HepG2 (cell line): ENCODE measurements around the gene KRT4. TPM values are rescaled to one million over a fixed set of nuclear protein-coding genes. Genes with fewer than 3 reads are reported as not detected.

Experiments used
- ATAC-seq: fragments of 200-7000 bp; cut with Tn5 transposase; 3 replicates; pipeline ENCODE4 v1.9.1; 2020; ENCODE audit warnings: mild to moderate bottlenecking, moderate library complexity
- BruUV-seq: library from RNA; stranded (reverse); fragments of 400-500 nt; replicated peaks from 2 replicates; lab custom pipeline; 2021; lab: Mats Ljungman, UMichigan
- CTCF ChIA-PET: fragments of 300-600 bp; formaldehyde crosslinking; extraction: SDS; loops from one replicate; lab custom pipeline; 2021; ENCODE audit warnings: low total read pairs, inconsistent platforms, low intra/inter-chr PET ratio; lab: Yijun Ruan, JAX
- POLR2A ChIA-PET: fragments of 350-600 bp; sonication (Branson Sonifier 250); formaldehyde crosslinking; loops from one replicate; lab custom pipeline; 2020; ENCODE audit warnings: antibody characterized with exemption, inconsistent platforms; lab: Yijun Ruan, JAX
- DNase-seq: peaks from one replicate; pipeline ENCODE4 v3.0.0-alpha.2; 2015; ENCODE audit warnings: low spot score
- FAIRE-seq: peaks from 3 replicates; lab custom pipeline; 2011; peaks lifted over from hg19 to GRCh38; lab: Jason Lieb, UNC
- H2AFZ ChIP-seq: one replicate; pipeline ENCODE4 v1.6.1; 2011; ENCODE audit warnings: low read length, inconsistent platforms
- H3K27ac ChIP-seq: fragments of 300-600 bp; 3 replicates; pipeline ENCODE4 v1.8.0; 2011; ENCODE audit warnings: mixed run types, mild to moderate bottlenecking, mixed read lengths, low read length, inconsistent platforms; ENCODE audit not compliant: insufficient read depth; ENCODE audit errors: extremely low read length
- H3K27me3 ChIP-seq, 2 experiments: fragments of 200-600 bp in 1 of 2; 2 replicates in 1 of 2; 3 replicates in 1 of 2; pipeline versions ENCODE4 v1.6.0 to v1.8.0; 2011; ENCODE audit warnings: low read length in 2 of 2, mild to moderate bottlenecking in 2 of 2, moderate library complexity in 2 of 2, inconsistent platforms in 1 of 2; ENCODE audit not compliant: insufficient read depth in 2 of 2, control insufficient read depth in 1 of 2
- H3K36me3 ChIP-seq, 2 experiments: fragments of 200-600 bp in 1 of 2; replicated peaks in 1 of 2; 2 replicates in 1 of 2; 3 replicates in 1 of 2; pipeline versions ENCODE4 v1.5.1 to v1.8.0; 2011; ENCODE audit warnings: low read length in 2 of 2, inconsistent platforms in 1 of 2; ENCODE audit not compliant: insufficient read depth in 2 of 2, control insufficient read depth in 1 of 2
- H3K4me1 ChIP-seq: 2 replicates; pipeline ENCODE4 v1.5.1; 2012; ENCODE audit warnings: low read length, inconsistent platforms; ENCODE audit not compliant: insufficient read depth
- H3K4me2 ChIP-seq: 2 replicates; pipeline ENCODE4 v1.6.0; 2011; ENCODE audit warnings: low read depth, low read length, inconsistent platforms
- H3K4me3 ChIP-seq, 3 experiments: fragments of 200-600 bp in 1 of 3; sonication (generic), shearing (Covaris generic) in 1 of 3; replicated peaks in 1 of 3; 2 replicates each; pipeline ENCODE4 v1.5.1; 2011 to 2016; ENCODE audit warnings: low read length in 3 of 3, inconsistent platforms in 2 of 3, low read depth in 2 of 3, mild to moderate bottlenecking in 2 of 3, control low read depth in 1 of 3, mixed read lengths in 1 of 3; ENCODE audit not compliant: insufficient read depth in 1 of 3
- H3K79me2 ChIP-seq: one replicate; pipeline ENCODE4 v1.6.1; 2011; ENCODE audit warnings: low read length, inconsistent platforms; ENCODE audit not compliant: insufficient read depth
- H3K9ac ChIP-seq: 2 replicates; pipeline ENCODE4 v1.6.0; 2011; ENCODE audit warnings: mild to moderate bottlenecking, low read depth, low read length, inconsistent platforms; ENCODE audit not compliant: insufficient read depth
- H3K9me3 ChIP-seq: 2 replicates; pipeline ENCODE4 v1.5.1; 2012; ENCODE audit warnings: mild to moderate bottlenecking, low read length
- H4K20me1 ChIP-seq: 2 replicates; pipeline ENCODE4 v1.6.0; 2011; ENCODE audit warnings: inconsistent platforms, mild to moderate bottlenecking, low read length, moderate library complexity; ENCODE audit not compliant: insufficient read depth
- LRRFIP1 ChIP-seq: sonication (generic); formaldehyde crosslinking; conservative IDR thresholded peaks from 2 replicates; pipeline ENCODE4 v1.4.0; 2020; ENCODE audit warnings: missing genetic modification reagents
- NFRKB ChIP-seq: fragments of 450-650 bp; IDR thresholded peaks from 2 replicates; pipeline ENCODE4 v1.6.1; 2017
- PATZ1 ChIP-seq: sonication (generic); formaldehyde crosslinking; IDR thresholded peaks from 2 replicates; pipeline ENCODE4 v1.4.0; 2020; ENCODE audit warnings: missing genetic modification reagents
- TBX3 ChIP-seq: fragments of 450-650 bp; IDR thresholded peaks from 2 replicates; pipeline ENCODE4 v1.6.1; 2017; ENCODE audit warnings: antibody characterized with exemption, mild to moderate bottlenecking, inconsistent platforms, borderline replicate concordance
- WGBS: methylation state at CpG from one replicate; pipeline ENCODE4 v1.1.6; 2017; ENCODE audit warnings: low lambda C conversion rate; 5-methylcytosine and 5-hydroxymethylcytosine counted together
- in situ Hi-C: cut with HindIII; loops from 2 replicates; pipeline ENCODE4 v1.10.0; 2017; ENCODE audit warnings: low pct_unique_long_range_greater_than_20kb; ENCODE audit not compliant: extremely low pct_ligation_motif_present
- intact Hi-C: fragments of 100-400 bp; cut with micrococcal nuclease; formaldehyde crosslinking; loops from one replicate; pipeline ENCODE4 v1.10.0; 2022; ENCODE audit not compliant: unreplicated experiment
- polyA plus RNA-seq, 8 experiments: library from polyadenylated mRNA; depleted of rRNA in 3 of 8; stranded (reverse) in 7 of 8; unstranded in 1 of 8; fragments of >200 nt; fragmentation: Illumina TruSeq in 4 of 8; extraction: Trizol in 4 of 8; gene quantifications; 2 replicates each; pipeline versions ENCODE4 v1.2.1 to v1.2.3, GENCODE V29; 2011 to 2016; ENCODE audit warnings: low read depth in 4 of 8, missing spikeins in 1 of 8, mixed read lengths in 1 of 8; ENCODE audit not compliant: insufficient read depth in 1 of 8
- total RNA-seq, 5 experiments: library from RNA; depleted of rRNA; stranded (reverse); fragments of >200 nt; fragmentation: Illumina TruSeq; extraction: Trizol; gene quantifications; 2 replicates each; pipeline ENCODE4 v1.2.3, GENCODE V29; 2016; ENCODE audit warnings: low read depth in 1 of 5

Gene KRT4
- total and polyA plus RNA-seq, 2 of the 13 experiments (the other 11 are each of a cell fraction or from before 2014, with no cell fraction given) = not detected

- Histone ChIP-seq H3K9me3 (no peaks in the 10 kb centered on the region), H3K9ac (no peak overlapping the region), H3K27me3 (peaks cover 0 to 4% of the 10 kb centered on the region in 2 experiments; a peak in 2 of 5 replicates), H4K20me1 (no peaks in the 10 kb centered on the region), H3K27ac (no peak overlapping the region), H3K36me3 (no peaks in the 10 kb centered on the region)
- POLR2A ChIA-PET = no interaction called here
- FAIRE-seq = no peak
- in situ Hi-C loops (no loop called here), intact Hi-C loops (no loop called here)
- BruUV-seq = no TSS peak
- 11% methylated on average over 4 of the region's 4 CpGs for WGBS
- TF ChIP-seq LRRFIP1 = no peak
- TF ChIP-seq, all 625 proteins: peak for 0
- CTCF ChIA-PET = no interaction called here
- H3K4me3 ChIP-seq = no peak overlapping the region
- no peak overlapping the region for H2AFZ ChIP-seq
- no peaks in the 10 kb centered on the region for H3K79me2 ChIP-seq
- no peaks in the 10 kb centered on the region for H3K4me1 ChIP-seq
- DNase-seq (no peak), ATAC-seq (no peak)
- no peak overlapping the region for H3K4me2 ChIP-seq
These were observed 15.8 kb downstream of the KRT4 start for GRCh38 chr12:52798003-52798670.

DNA sequence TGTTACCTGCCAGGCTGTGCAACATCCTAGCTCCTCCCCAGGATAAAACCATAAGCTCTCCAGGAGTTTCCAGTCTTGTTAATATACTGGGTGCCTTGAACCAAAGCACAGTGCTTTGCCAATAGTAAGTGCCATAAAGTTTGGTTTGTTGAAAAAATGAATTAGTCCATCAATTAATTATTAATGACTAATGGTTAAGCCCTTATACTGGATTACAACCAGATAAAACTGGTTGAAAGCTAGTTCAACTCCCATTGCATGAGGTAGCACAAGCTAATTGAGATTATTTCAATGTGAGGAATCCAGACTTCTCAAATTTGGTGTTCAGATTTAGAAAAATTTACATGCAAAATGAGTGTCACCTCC is 16.4 kb downstream of the KRT4 start:
- POLR2A ChIA-PET = no interaction called here
- no peak overlapping the region for H3K4me3 ChIP-seq
- H3K9me3 ChIP-seq = no peaks in the 10 kb centered on the region
- CTCF ChIA-PET = no interaction called here
- in situ Hi-C loops = no loop called here
- ATAC-seq (no peak), DNase-seq (no peak), FAIRE-seq (no peak)
- no peaks in the 10 kb centered on the region for H3K36me3 ChIP-seq
- H4K20me1 ChIP-seq = no peaks in the 10 kb centered on the region
- H3K27me3 ChIP-seq = peaks cover 0 to 8% of the 10 kb centered on the region in 2 experiments; a peak in 3 of 5 replicates
- H3K9ac ChIP-seq = no peak overlapping the region
- no peak for TF ChIP-seq PATZ1 (CRISPR knock-in tag)
- no peak for TF ChIP-seq NFRKB
- no peak for TF ChIP-seq TBX3
- H3K79me2 ChIP-seq = no peaks in the 10 kb centered on the region
- H3K4me2 ChIP-seq = no peak overlapping the region
- intact Hi-C loops = no loop called here
- no peaks in the 10 kb centered on the region for H3K4me1 ChIP-seq
- no TSS peak for BruUV-seq
- no peak overlapping the region for H2AFZ ChIP-seq
- no peak overlapping the region for H3K27ac ChIP-seq
